Stimulated activated CD4-positive, alpha-beta T cell treated with anti-CD3 and anti-CD28 coated beads, TNF-alpha, amount 100 ng/mL, for 4 hours (primary cell): ENCODE measurements around the gene POLR2H.

Experiments
- DNase-seq, 3 experiments: peaks; one replicate each; pipeline ENCODE4 v3.0.0-alpha.2; 2020; ENCODE audit warnings: low read depth in 3 of 3

Gene POLR2H

DNA sequence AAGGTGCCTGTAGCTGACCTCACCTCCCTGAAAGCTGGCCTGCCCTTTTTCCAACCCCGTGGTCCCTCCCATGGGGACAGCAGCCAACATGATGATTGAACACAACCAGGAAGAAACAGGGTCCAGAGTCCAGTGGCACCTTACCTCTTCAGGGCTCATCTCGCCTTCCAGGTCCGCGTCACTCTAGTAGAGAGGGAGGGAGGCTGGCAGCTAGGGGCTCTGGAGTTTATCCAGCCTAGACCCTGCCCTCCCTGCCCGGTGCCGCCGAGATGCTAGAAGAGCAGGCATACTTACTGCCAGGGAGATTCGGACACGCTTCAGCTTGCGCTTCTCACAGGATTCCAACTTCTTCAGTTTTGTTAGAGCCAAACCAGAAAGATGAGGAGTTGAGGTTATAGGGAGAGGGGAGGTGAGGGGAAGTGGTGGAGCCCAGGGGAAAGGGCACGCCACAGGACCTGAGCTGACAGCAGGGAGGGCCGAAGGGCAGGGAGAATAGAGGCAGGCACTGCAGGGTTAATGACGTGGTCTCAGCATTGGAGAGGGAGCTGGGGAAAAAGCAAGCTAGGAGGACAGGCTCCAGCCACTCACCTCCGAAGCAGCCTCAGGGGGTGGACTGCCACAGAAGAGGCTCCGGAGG lies 9.2 kb upstream of the POLR2H start:
- no peak for DNase-seq

GRCh38 chr3:184352897-184353545 lies 8.5 kb upstream of the POLR2H start:
- DNase-seq, result no peak

GRCh38 chr3:184353546-184353941 lies 8.0 kb upstream of the POLR2H start:
- no peak for DNase-seq

DNA sequence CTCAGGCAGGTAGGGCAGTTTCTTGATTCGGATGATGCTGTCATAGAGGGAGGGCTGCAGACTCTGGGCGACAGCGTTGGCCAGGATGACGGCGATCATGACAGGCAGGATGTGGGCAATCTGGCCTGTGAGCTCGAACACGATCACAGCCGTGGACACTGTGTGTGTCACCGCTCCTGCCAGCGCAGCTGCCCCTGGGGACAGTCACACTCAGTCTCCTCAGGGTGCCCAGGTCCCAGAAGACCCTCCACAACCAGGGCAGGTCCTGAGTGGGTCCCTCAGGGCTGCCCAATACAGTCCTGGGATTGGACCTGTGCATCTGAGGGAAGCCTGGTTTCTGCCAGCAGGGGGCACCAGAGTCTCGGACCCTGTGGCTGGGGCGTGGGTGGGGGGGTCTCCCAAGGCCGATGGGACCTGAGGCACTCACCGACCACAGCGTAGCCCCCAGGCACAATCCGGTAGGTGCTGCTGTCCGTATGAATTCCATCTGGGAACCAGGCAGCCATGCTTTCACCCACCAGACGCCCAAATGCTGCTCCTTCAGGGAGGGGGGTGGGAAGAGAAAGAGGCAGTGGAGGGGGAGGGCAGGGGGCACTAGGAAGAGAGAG lies 7.3 kb upstream of the POLR2H start:
- DNase-seq, result peak; percentile 44 to 62 (median 52)

DNA sequence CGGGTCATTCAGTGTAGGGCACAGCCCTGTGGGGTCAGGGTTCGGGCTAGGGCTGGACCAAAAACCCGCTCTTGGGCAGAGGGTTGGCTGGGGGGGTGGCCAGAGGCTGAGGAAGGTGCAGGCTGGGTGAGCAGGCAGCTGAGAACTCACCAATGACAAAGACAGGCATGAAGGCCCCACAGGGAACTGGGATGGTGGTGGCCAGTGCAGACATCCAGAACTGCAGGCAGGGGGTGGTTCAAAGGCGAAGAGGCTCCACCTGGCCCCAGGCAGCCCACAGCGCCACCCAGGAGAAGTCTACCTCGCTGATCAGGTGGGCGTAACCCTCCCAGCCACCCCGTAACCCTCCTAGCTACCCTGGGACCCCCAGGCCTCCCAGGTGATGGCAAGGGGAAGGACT lies 6.8 kb upstream of the POLR2H start:
- DNase-seq, result no peak

DNA sequence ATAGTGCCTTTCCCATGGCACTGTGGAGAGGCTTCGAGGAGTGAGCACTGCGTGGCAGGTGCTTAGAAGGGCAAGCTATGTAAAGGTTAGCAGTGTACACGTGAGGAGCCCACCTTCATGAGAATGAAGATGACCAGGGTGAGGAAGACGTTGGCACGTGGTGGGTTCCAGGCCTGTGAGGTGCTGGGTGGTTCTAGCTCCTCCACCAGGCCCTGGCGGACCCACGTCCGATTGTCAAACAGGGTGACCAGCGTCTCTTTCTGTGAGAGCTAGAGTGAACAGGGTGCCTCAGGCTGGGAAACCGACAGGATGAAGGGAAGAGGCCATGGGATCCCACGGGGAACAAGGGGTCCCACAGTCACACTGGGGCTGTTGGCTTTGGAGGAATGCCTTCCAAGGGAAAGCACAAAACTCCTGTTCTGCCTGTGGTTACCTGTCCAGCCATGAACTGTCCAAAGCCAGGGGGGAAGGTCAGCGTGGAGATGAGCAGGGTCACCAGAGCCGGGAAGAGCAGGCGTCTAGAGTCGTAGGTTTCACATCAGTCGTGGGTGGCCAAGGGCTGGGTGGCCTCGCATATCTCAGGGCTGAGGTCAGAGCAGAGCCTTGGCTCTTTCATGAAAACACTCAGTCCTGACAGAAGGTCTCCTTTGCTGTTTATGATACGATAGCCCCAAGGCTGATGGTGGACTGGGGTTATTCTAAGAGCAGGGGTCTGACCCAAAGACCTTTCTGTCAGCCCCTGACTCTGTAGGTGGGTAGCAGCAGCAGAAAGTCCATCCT lies 6.1 kb upstream of the POLR2H start:
- no peak for DNase-seq

GRCh38 chr3:184357248-184358123 lies 4.0 kb upstream of the POLR2H start:
- no peak for DNase-seq

GRCh38 chr3:184358124-184358767 lies 3.3 kb upstream of the POLR2H start:
- DNase-seq, result no peak

- no peak for DNase-seq
These were observed 2.6 kb upstream of the POLR2H start for GRCh38 chr3:184358921-184359350.

DNA sequence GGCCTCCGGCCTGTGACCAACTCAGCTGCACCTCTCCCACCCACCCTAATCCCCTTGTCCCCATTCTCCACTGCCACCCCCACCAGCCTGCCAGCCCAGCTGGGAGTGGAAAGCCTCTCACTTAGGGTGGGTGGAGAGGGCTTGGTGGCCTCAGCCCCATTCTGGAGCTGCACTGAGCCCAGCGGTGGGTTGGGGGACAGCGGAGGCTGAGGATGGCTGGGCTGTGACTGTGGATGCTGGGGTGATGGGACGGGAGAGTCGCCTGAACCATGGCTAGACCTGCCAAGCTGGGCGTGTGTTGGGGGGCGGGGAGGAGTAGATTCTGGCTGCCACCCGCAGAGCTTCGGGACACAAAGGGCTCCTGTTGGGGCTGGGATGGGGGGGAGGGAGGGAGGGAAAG lies 1.9 kb upstream of the POLR2H start:
- DNase-seq, result no peak

GRCh38 chr3:184360070-184360928 lies 1.2 kb upstream of the POLR2H start:
- no peak for DNase-seq

DNA sequence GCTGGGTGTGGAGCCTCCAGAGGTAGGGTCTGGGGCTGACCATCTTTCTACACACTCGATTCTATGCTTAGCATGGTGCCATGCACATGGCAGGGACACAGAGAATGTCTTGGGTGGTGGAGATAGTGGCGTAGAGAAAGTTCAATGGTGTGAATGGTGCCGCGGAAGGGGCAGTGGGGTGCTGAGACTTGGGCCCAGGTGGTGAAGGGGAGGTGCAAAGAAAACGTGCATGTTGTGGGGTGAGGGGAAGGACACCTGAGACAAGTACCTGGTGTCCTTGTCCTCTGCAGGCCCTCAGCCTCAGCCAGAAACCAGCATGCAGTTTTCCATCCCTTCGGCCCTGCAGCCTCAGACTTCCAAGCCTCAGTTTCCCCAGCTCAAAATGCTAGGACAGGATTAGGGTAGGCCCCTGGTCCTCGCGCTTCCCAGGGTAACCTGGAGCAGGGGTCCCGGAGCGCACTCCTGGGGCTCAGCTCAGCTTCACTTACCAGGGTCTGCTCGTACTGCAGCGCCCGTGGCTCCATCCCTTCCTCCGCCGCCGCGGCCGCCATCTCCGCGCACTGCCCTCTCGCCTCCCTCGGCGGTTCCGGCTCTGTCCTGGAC lies 480 bp upstream of the POLR2H start:
- no peak for DNase-seq

DNA sequence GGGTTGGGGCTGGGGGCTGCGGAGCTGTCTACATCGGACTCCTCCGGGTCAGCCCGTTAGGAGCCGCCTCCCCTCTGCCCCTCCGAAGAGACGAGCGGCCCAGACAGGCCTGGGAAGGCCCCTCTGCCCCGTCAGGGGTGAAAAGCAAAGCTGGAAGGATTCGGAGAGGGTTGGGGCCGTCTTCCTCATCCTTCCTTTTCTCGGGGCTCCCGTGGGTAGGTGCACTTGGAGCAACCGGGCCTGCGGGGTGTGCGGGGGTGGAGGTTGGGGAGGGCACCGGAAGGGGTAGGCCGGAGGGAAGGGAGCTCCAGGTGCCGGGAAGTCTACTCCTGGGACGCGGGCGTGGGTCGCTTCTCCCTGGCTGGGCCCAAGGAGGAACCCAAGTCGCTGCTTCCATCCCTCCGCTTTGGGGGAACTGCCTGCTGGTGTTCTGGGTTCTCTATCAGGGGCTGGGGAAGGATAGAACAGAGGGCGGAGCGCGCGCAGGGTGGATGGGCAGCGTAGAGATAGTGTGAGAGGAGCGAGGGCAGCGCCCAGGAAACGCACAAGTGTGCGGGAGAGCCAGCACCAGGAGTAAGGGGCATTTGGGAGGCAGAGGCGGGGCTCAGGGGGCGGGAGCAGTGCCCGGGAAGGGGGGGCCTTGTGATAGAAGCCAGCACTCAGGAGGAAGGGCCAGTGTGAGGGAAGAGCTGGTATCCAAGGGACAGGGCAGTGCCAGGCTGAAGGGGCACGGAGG lies 590 bp downstream of the POLR2H start:
- DNase-seq, result peak; percentile 10 to 36 (median 22)

DNA sequence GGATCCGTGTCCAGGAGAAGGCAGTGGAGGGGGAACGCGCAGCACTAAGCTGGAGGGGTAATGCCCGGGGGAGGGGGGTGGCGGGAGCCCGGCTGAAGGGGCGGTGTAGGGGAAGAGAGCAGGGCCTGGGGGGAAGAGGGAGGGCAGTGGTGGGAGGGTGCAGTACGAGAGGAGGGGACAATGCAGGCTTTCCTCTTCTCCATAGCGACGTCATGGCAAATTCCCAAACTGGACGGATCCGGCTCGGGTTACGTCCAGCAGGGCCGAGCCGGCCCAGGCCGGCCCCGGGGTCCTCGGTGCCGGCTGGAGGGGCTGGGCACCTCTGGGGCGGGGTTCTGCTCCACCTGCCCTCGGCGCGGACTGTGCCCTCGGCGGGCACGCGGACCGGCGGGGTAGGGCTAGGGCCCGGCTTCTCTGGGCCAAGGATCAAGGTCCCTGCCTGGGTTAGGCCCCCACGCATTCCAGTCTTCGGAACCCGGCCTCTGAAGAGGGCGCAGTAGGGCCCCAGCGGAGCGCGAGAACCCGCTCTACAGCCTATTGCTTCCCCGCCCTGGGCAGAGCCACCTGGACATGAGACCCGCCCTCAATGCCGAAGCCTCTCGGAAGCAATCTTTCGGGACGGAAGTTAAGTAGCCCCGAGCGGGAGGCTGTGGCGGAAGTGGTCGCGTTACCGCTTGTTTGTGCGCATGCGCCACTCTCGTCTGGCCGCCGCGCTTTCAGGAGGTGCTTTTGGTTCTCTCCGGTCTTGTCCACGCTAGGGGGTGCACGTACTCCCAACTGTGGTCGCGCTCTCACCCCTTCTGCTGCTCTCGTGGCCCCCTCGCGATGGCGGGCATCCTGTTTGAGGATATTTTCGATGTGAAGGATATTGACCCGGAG lies 1.4 kb downstream of the POLR2H start:
- DNase-seq, result peak; percentile 81 to 90 (median 86)

DNA sequence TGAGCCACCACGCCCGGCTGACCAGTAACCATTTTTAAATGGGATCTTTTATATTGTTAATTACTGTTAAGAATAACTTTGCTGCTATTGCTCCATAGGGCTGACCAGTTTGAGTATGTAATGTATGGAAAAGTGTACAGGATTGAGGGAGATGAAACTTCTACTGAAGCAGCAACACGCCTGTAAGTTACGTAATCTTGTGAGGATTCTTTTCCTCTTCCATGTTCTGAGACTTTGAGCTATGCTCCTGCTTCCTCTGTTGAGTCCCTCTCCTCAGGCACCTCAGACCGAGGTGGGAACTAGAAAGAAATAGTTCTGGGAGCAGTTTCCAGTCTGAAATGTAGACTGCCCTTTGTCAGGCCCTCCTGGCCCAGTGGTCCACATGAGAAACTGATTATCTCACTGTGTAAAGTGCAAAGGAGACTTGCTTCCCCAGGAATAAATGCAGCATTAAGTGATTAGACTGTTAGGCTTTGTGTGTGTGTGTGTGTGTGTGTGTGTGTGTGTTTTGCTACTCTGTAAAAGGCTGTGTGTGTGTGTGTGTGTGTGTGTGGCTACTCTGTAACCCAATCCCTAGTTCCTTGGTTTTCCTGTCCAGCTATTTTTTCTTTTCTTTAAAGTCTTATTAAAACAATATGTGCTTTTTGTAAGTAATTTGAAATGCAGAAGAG lies 5.2 kb downstream of the POLR2H start:
- no peak for DNase-seq

DNA sequence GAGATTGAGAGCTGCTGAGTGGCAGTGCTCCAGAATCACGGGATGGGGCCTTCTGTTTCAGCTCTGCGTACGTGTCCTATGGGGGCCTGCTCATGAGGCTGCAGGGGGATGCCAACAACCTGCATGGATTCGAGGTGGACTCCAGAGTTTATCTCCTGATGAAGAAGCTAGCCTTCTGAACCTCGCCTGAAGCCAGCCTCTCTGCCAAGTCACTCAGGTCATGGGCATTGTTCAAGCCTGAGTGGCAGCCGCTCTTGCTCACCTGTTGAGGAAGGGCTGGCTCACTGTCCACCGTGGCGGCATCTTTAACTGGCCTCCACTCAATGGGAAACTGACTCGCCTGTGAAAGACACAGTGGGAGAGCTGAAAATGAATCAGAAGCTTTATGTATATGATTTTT lies 6.6 kb downstream of the POLR2H start:
- DNase-seq, result no peak

- no peak for DNase-seq
These were observed 7.2 kb downstream of the POLR2H start for GRCh38 chr3:184368586-184369183.
